NT2/D1 (cell line): ENCODE measurements around the gene TMEM91.

Experiments
- SUZ12 ChIP-seq: IDR thresholded peaks from 2 replicates; pipeline ENCODE4 v1.6.1; 2011; ENCODE audit not compliant: insufficient read length, insufficient read depth; ENCODE audit errors: extremely low read depth
- YY1 ChIP-seq: IDR thresholded peaks from 2 replicates; pipeline ENCODE4 v1.6.1; 2011; ENCODE audit not compliant: insufficient read length, insufficient read depth
- ZNF274 ChIP-seq: IDR thresholded peaks from 2 replicates; pipeline ENCODE4 v1.6.1; 2011; ENCODE audit warnings: mild to moderate bottlenecking, low read depth, low read length

DNA sequence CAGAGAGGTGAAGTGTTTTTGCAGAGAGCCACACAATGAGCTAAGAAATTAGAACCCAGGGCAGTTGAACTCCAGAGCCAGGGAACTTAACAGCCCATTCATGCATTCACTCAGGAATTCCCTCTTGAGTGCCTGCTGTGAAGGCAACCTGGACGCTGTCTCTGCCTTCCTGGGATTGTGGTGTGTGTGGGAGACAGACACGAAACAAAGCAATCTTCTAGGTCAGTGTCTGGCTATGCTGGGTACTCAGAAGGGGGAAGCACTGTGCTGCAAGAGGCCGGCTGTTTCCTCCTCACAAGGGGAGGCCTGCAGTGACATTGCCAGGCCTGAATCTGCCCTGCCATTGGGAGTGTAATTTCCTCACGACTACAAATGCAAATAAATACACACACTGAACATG, 30.9 kb downstream of the TMEM91 start:
- no peak for TF ChIP-seq YY1
- no peak for TF ChIP-seq ZNF274
- no peak for TF ChIP-seq SUZ12
